Small intestine (tissue), 7 donors: ENCODE results near the gene GSTM5. TPM values are rescaled to one million over a fixed set of nuclear protein-coding genes. Genes with fewer than 3 reads are reported as not detected.

Experiments used
- DNase-seq, 2 donors: peaks; one replicate each; pipeline versions ENCODE4 v3.0.0 to v3.0.0-alpha.2; 2013
- FAIRE-seq: peaks from 2 replicates; lab custom pipeline; 2012; peaks lifted over from hg19 to GRCh38; lab: Jason Lieb, UNC
- H3K27ac ChIP-seq, 3 donors: one replicate each; pipeline ENCODE4 v1.5.1; 2013; ENCODE audit warnings: low read length in 2 of 3, mild to moderate bottlenecking in 2 of 3, control low read depth in 1 of 3, inconsistent platforms in 1 of 3, low read depth in 1 of 3, moderate library complexity in 1 of 3
- H3K27me3 ChIP-seq, 3 donors: one replicate each; pipeline ENCODE4 v1.6.1; 2013; ENCODE audit warnings: low read length in 3 of 3, inconsistent platforms in 1 of 3; ENCODE audit not compliant: control insufficient read depth in 3 of 3, insufficient read depth in 3 of 3
- H3K36me3 ChIP-seq, 3 donors: one replicate each; pipeline ENCODE4 v1.6.1; 2013; ENCODE audit warnings: low read length in 3 of 3, inconsistent platforms in 1 of 3, low read depth in 1 of 3, mild to moderate bottlenecking in 1 of 3, moderate library complexity in 1 of 3; ENCODE audit not compliant: control insufficient read depth in 3 of 3, insufficient read depth in 2 of 3
- H3K4me1 ChIP-seq, 3 donors: one replicate each; pipeline ENCODE4 v1.6.1; 2013; ENCODE audit warnings: low read length in 2 of 3, inconsistent platforms in 1 of 3, low read depth in 1 of 3, mild to moderate bottlenecking in 1 of 3, moderate library complexity in 1 of 3; ENCODE audit not compliant: control insufficient read depth in 3 of 3, insufficient read depth in 2 of 3
- H3K4me3 ChIP-seq, 3 donors: one replicate each; pipeline ENCODE4 v1.5.1; 2013; ENCODE audit warnings: low read length in 3 of 3, control low read depth in 1 of 3, inconsistent platforms in 1 of 3, low read depth in 1 of 3, mild to moderate bottlenecking in 1 of 3, moderate library complexity in 1 of 3
- H3K9me3 ChIP-seq, 2 donors: one replicate each; pipeline ENCODE4 v1.6.1; 2013; ENCODE audit warnings: low read depth in 1 of 2, low read length in 1 of 2; ENCODE audit not compliant: control insufficient read depth in 2 of 2, insufficient read depth in 1 of 2
- WGBS, 3 donors: extraction: QIAGEN DNeasy Blood & Tissue Kit; methylation state at CpG; one replicate each; pipeline ENCODE4 v1.1.7; 2013; 5-methylcytosine and 5-hydroxymethylcytosine counted together
- polyA plus RNA-seq, 4 donors: library from polyadenylated mRNA; stranded (reverse) in 3 of 4; unstranded in 1 of 4; fragments of 200-250 nt in 3 of 4; fragments of 120-200 nt in 1 of 4; gene quantifications; one replicate each; pipeline versions ENCODE4 v1.2.1 to v1.2.3, GENCODE V29; 2013
- donor health status: healthy with polysubstance abuse.
- donor health status: control.
- donor health status: control.
- donor health status: Bipolar disorder and iron deficiency.
- donor health status: healthy.

Gene GSTM5
- polyA plus RNA-seq, 4 donors = 1.1 to 4.4 (median 3.0) TPM; not detected in 1

GRCh38 chr1:109756848-109757521 is 44.9 kb downstream of the GSTM5 start:
- Histone ChIP-seq H3K36me3 (peaks cover 10 to 83% (median 53%) of the 10 kb centered on the region in 3 donors), H3K27me3 (no peaks in the 10 kb centered on the region), H3K4me3 (no peak overlapping the region), H3K9me3 (no peaks in the 10 kb centered on the region), H3K27ac (no peak overlapping the region), H3K4me1 (peaks cover 0 to 24% (median 0%) of the 10 kb centered on the region in 3 donors)
- 77 to 81% (median 77%) methylated on average over 7 of the region's 7 CpGs for WGBS, 3 donors
- FAIRE-seq (no peak), DNase-seq (no peak)

DNA sequence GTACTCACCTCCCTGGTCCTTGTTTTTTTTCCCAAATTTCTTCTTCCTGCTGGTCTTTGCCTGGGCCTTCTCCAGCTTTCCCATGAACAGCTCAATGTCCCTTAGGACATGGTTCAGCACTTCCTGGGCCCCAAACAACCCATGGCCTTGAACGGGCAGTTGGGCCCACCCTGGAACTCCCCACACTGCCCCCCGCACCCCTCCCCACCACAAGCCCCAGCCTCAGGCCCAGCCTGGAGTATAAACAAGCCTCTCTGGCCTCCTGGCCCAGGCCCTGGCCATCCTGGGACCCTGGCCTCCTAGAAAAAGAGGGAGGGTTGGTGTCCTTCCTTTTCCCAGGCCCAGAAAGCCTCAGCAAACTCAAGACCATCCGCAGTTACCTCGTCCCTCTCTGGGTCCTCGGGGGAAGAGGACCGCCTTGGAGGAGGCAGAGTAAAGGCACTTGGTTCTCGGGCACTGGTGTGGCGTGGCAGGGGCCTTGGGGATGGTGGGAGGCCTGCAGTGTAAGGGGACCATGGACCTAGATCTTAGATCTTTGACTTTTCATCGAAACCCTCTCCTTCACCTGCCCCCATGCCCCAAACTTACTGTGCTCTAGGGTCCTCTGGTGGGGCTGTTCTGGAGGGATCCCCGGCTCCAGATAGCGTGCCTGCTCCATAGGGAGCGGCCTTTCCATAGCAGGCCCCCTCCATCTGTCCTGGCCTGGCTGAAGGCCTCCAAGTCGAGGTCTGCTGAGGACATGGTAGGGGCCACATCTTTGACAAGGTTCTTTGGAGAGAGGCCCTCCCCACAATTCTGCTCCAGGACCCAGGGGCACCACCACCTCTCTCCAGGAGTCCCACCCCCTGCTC is 46.1 kb downstream of the GSTM5 start:
- WGBS, 3 donors = 85 to 91% (median 88%) methylated on average over 13 of the region's 13 CpGs
- H3K27ac ChIP-seq = no peak overlapping the region
- H3K4me1 ChIP-seq = peaks cover 0 to 31% (median 0%) of the 10 kb centered on the region in 3 donors
- FAIRE-seq (no peak), DNase-seq (no peak)
- H3K27me3 ChIP-seq = no peaks in the 10 kb centered on the region
- no peak overlapping the region for H3K4me3 ChIP-seq
- H3K9me3 ChIP-seq = no peaks in the 10 kb centered on the region
- peaks cover 6 to 80% (median 45%) of the 10 kb centered on the region in 3 donors for H3K36me3 ChIP-seq

DNA sequence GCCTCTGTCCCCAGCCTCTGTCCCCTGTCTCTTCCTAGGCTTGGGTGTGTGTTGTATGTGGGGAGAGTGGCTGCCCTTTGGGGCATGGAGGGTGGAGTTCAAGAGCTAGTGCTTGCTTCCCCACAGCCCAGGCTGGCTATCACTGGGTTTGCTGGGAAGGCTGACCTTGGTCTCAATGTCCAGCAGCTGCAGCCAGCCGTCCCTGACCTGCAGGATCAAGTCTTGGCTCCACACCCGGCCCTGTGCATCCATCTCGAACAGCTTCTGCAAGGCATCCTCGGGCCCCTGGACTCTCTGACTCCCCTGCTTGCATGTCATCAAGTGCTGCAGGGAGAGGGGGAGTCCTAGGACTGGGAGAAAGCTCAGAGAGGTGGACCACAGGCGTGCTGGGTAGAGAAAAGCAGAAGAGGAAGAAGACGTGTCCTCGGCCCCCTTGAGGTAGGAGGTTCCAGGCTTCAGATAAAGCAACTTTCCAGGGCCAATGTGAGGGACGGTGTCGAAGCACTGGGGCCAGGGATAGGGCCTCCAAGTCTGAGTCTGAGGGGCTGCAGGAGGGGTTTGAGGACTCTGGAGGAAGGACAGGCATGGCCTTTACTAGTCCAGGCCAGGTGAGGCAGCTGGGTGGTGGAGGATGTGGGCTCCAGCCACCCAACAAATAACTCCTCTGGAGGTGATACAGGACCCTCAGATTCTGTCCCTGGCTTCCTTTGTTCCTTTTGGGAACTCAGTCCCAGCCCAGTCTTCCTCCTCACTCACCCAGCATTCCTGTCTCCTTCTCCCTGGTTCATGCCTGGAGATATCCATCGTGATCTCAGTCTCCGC is 47.7 kb downstream of the GSTM5 start:
- DNase-seq = no peak
- Histone ChIP-seq H3K27ac (no peak overlapping the region), H3K27me3 (no peaks in the 10 kb centered on the region), H3K4me3 (no peak overlapping the region), H3K4me1 (peaks cover 0 to 40% (median 2%) of the 10 kb centered on the region in 3 donors), H3K36me3 (peaks cover 6 to 73% (median 35%) of the 10 kb centered on the region in 3 donors), H3K9me3 (no peaks in the 10 kb centered on the region)
- no peak for FAIRE-seq
- WGBS, 3 donors = 78 to 81% (median 80%) methylated on average over 11 of the region's 11 CpGs

GRCh38 chr1:109760581-109761226 is 48.7 kb downstream of the GSTM5 start:
- H3K9me3 ChIP-seq = no peaks in the 10 kb centered on the region
- peak overlapping the region in 1 of 3 donors; percentile 9 for H3K27ac ChIP-seq
- no peak for FAIRE-seq
- H3K4me1 ChIP-seq = peaks cover 2 to 50% (median 6%) of the 10 kb centered on the region in 3 donors
- 51 to 80% (median 61%) methylated on average over 7 of the region's 7 CpGs for WGBS, 3 donors
- H3K27me3 ChIP-seq = no peaks in the 10 kb centered on the region
- no peak for DNase-seq
- peaks cover 6 to 68% (median 34%) of the 10 kb centered on the region in 3 donors for H3K36me3 ChIP-seq
- peak overlapping the region in 1 of 3 donors; percentile 57 for H3K4me3 ChIP-seq

GRCh38 chr1:109761227-109762038 is 49.4 kb downstream of the GSTM5 start:
- no peak for FAIRE-seq
- H3K4me3 ChIP-seq = peak overlapping the region in 2 of 3 donors; percentile 57 to 84
- H3K27ac ChIP-seq = peak overlapping the region in 2 of 3 donors; percentile 43 to 95
- peaks cover 2 to 57% (median 6%) of the 10 kb centered on the region in 3 donors for H3K4me1 ChIP-seq
- no peaks in the 10 kb centered on the region for H3K9me3 ChIP-seq
- no peaks in the 10 kb centered on the region for H3K27me3 ChIP-seq
- no peak for DNase-seq
- H3K36me3 ChIP-seq = peaks cover 6 to 61% (median 31%) of the 10 kb centered on the region in 3 donors
- WGBS, 3 donors = 49 to 72% (median 60%) methylated on average over 13 to 14 of the region's 14 CpGs

GRCh38 chr1:109762039-109762585 is 50.1 kb downstream of the GSTM5 start:
- 21 to 64% (median 40%) methylated on average over 7 of the region's 7 CpGs for WGBS, 3 donors
- peaks cover 2 to 64% (median 6%) of the 10 kb centered on the region in 3 donors for H3K4me1 ChIP-seq
- H3K27me3 ChIP-seq = no peaks in the 10 kb centered on the region
- H3K27ac ChIP-seq = peak overlapping the region; percentile 43 to 97 (median 95)
- H3K36me3 ChIP-seq = peaks cover 6 to 57% (median 28%) of the 10 kb centered on the region in 3 donors
- FAIRE-seq = no peak
- no peaks in the 10 kb centered on the region for H3K9me3 ChIP-seq
- no peak for DNase-seq
- peak overlapping the region in 2 of 3 donors; percentile 57 to 84 for H3K4me3 ChIP-seq
